ENCODE data around the gene PARP4. TPM values are rescaled to one million over a fixed set of nuclear protein-coding genes. Genes with fewer than 3 reads are reported as not detected.

PARP4 gene
- total and polyA plus RNA-seq, 2 donors (not counting 1 experiment from before 2014, with no cell fraction given): 41.2 to 41.8 TPM

GRCh38 chr13:24459234-24459633 lies 53.3 kb downstream of the PARP4 start:
- no peaks in the 10 kb centered on the region for H3K79me2 ChIP-seq (ENCODE audit: control insufficient read depth, insufficient read depth, low read length)
- peak overlapping the region; percentile 23 for H3K4me2 ChIP-seq (ENCODE audit: extremely low read depth, insufficient read depth, low read length)
- no peak overlapping the region for H3K4me3 ChIP-seq (replicated peaks in 1 of 4; ENCODE audit: control extremely low read depth in 1 of 4, insufficient read depth in 1 of 4, low read depth in 3 of 4, low read length in 4 of 4)
- H3K27ac ChIP-seq (ENCODE audit: insufficient read depth, low read length): no peak overlapping the region
- H3K4me1 ChIP-seq (ENCODE audit: control insufficient read depth, extremely low read depth, insufficient read depth, low read length): peaks cover 2% of the 10 kb centered on the region
- DNase-seq (ENCODE audit: low read depth in 2 of 2): peak; percentile 56 to 93
- no peaks in the 10 kb centered on the region for H3K27me3 ChIP-seq (ENCODE audit: control insufficient read depth, insufficient read depth, low read length)
- no peak overlapping the region for H3K9ac ChIP-seq (ENCODE audit: insufficient read depth, low read length)
- no peak overlapping the region for H2AFZ ChIP-seq (ENCODE audit: low read length)
- peaks cover 6% of the 10 kb centered on the region for H3K36me3 ChIP-seq (ENCODE audit: control insufficient read depth, insufficient read depth, low read length)
- H4K20me1 ChIP-seq (ENCODE audit: control insufficient read depth, extremely low read depth, insufficient read depth, low read length): no peaks in the 10 kb centered on the region
- H3K9me3 ChIP-seq (ENCODE audit: control insufficient read depth, insufficient read depth, low read depth, low read length): no peaks in the 10 kb centered on the region
- TF ChIP-seq EZH2 (IDR thresholded peaks at IDR 0.05; ENCODE audit: low read length, missing control alignments): no peak
- TF ChIP-seq CTCF (conservative IDR thresholded peaks at IDR 0.05 in 1 of 2, IDR thresholded peaks at IDR 0.05 in 1 of 2; ENCODE audit: low read depth in 1 of 2, low read length in 2 of 2): no peak

GRCh38 chr13:24458736-24459135 lies 53.8 kb downstream of the PARP4 start:
- H3K79me2 ChIP-seq (ENCODE audit: control insufficient read depth, insufficient read depth, low read length): no peaks in the 10 kb centered on the region
- H2AFZ ChIP-seq (ENCODE audit: low read length): no peak overlapping the region
- no peaks in the 10 kb centered on the region for H3K9me3 ChIP-seq (ENCODE audit: control insufficient read depth, insufficient read depth, low read depth, low read length)
- H3K4me3 ChIP-seq (replicated peaks in 1 of 4; ENCODE audit: control extremely low read depth in 1 of 4, insufficient read depth in 1 of 4, low read depth in 3 of 4, low read length in 4 of 4): no peak overlapping the region
- no peaks in the 10 kb centered on the region for H3K27me3 ChIP-seq (ENCODE audit: control insufficient read depth, insufficient read depth, low read length)
- TF ChIP-seq EZH2 (IDR thresholded peaks at IDR 0.05; ENCODE audit: low read length, missing control alignments) (no peak), CTCF (conservative IDR thresholded peaks at IDR 0.05 in 1 of 2, IDR thresholded peaks at IDR 0.05 in 1 of 2; ENCODE audit: low read depth in 1 of 2, low read length in 2 of 2) (no peak)
- H4K20me1 ChIP-seq (ENCODE audit: control insufficient read depth, extremely low read depth, insufficient read depth, low read length): no peaks in the 10 kb centered on the region
- no peak overlapping the region for H3K27ac ChIP-seq (ENCODE audit: insufficient read depth, low read length)
- peaks cover 2% of the 10 kb centered on the region for H3K4me1 ChIP-seq (ENCODE audit: control insufficient read depth, extremely low read depth, insufficient read depth, low read length)
- peaks cover 6% of the 10 kb centered on the region for H3K36me3 ChIP-seq (ENCODE audit: control insufficient read depth, insufficient read depth, low read length)
- no peak for DNase-seq (ENCODE audit: low read depth in 2 of 2)
- no peak overlapping the region for H3K9ac ChIP-seq (ENCODE audit: insufficient read depth, low read length)
- peak overlapping the region; percentile 23 for H3K4me2 ChIP-seq (ENCODE audit: extremely low read depth, insufficient read depth, low read length)

- no peak for TF ChIP-seq EZH2 (IDR thresholded peaks at IDR 0.05; ENCODE audit: low read length, missing control alignments)
- TF ChIP-seq CTCF (conservative IDR thresholded peaks at IDR 0.05 in 1 of 2, IDR thresholded peaks at IDR 0.05 in 1 of 2; ENCODE audit: low read depth in 1 of 2, low read length in 2 of 2): no peak
- Histone ChIP-seq H4K20me1 (ENCODE audit: control insufficient read depth, extremely low read depth, insufficient read depth, low read length) (no peaks in the 10 kb centered on the region), H3K9me3 (ENCODE audit: control insufficient read depth, insufficient read depth, low read depth, low read length) (no peaks in the 10 kb centered on the region), H3K27me3 (ENCODE audit: control insufficient read depth, insufficient read depth, low read length) (no peaks in the 10 kb centered on the region), H3K4me3 (replicated peaks in 1 of 4; ENCODE audit: control extremely low read depth in 1 of 4, insufficient read depth in 1 of 4, low read depth in 3 of 4, low read length in 4 of 4) (no peak overlapping the region), H3K27ac (ENCODE audit: insufficient read depth, low read length) (no peak overlapping the region), H3K36me3 (ENCODE audit: control insufficient read depth, insufficient read depth, low read length) (peaks cover 6% of the 10 kb centered on the region), H3K4me1 (ENCODE audit: control insufficient read depth, extremely low read depth, insufficient read depth, low read length) (peaks cover 2% of the 10 kb centered on the region), H3K4me2 (ENCODE audit: extremely low read depth, insufficient read depth, low read length) (no peak overlapping the region), H3K9ac (ENCODE audit: insufficient read depth, low read length) (no peak overlapping the region), H3K79me2 (ENCODE audit: control insufficient read depth, insufficient read depth, low read length) (no peaks in the 10 kb centered on the region), H2AFZ (ENCODE audit: low read length) (no peak overlapping the region)
- no peak for DNase-seq (ENCODE audit: low read depth in 2 of 2)
Measured at GRCh38 chr13:24456396-24456795, 56.2 kb downstream of the PARP4 start.

All from fibroblast of lung (primary cell).